GM12878 (cell line): ENCODE data around the gene NRXN3. TPM values are rescaled to one million over a fixed set of nuclear protein-coding genes. Genes with fewer than 3 reads are reported as not detected.

Experiments used
- ATAC-seq: fragments of 200-7000 bp; cut with Tn5 transposase; 3 replicates; pipeline ENCODE4 v1.9.1; 2020; ENCODE audit warnings: mild to moderate bottlenecking, moderate library complexity
- BruUV-seq: library from RNA; stranded (reverse); fragments of 400-500 nt; replicated peaks from 2 replicates; lab custom pipeline; 2021; lab: Mats Ljungman, UMichigan
- CTCF ChIA-PET: fragments of 300-600 bp; sonication (Branson Sonifier 250); formaldehyde crosslinking; extraction: SDS; loops from one replicate; lab custom pipeline; 2021; ENCODE audit warnings: inconsistent platforms; lab: Yijun Ruan, JAX
- POLR2A ChIA-PET: fragments of 350-600 bp; formaldehyde crosslinking; extraction: SDS; loops from one replicate; lab custom pipeline; 2021; ENCODE audit warnings: inconsistent platforms; lab: Charles Lee
- RAD21 ChIA-PET: fragments of 300-600 bp; sonication (Branson Sonifier 250); formaldehyde crosslinking; loops from one replicate; lab custom pipeline; 2023; ENCODE audit warnings: antibody characterized with exemption; ENCODE audit not compliant: unreplicated experiment; lab: Charles Lee
- SMC1A ChIA-PET: fragments of 300-600 bp; sonication (Branson Sonifier 250); formaldehyde crosslinking; loops from one replicate; lab custom pipeline; 2023; ENCODE audit not compliant: unreplicated experiment, uncharacterized antibody; lab: Charles Lee
- DNase-seq: peaks from one replicate; pipeline ENCODE4 v3.0.0-alpha.2; 2011; ENCODE audit warnings: low read depth, low spot score
- FAIRE-seq: peaks from 3 replicates; lab custom pipeline; 2011; peaks lifted over from hg19 to GRCh38; lab: Jason Lieb, UNC
- H2AFZ ChIP-seq: 2 replicates; pipeline ENCODE4 v1.6.0; 2011; ENCODE audit warnings: low read depth, low read length, control low read depth; ENCODE audit not compliant: control insufficient read depth
- H3K27ac ChIP-seq: 2 replicates; pipeline ENCODE4 v1.5.1; 2011; ENCODE audit warnings: control low read depth; ENCODE audit not compliant: control insufficient read depth, insufficient read depth
- H3K27me3 ChIP-seq, 2 experiments: replicated peaks in 1 of 2; 2 replicates each; pipeline versions ENCODE4 v1.6.0 to v1.6.1; 2011; ENCODE audit warnings: low read length in 1 of 2; ENCODE audit not compliant: control insufficient read depth in 2 of 2, insufficient read depth in 2 of 2
- H3K36me3 ChIP-seq, 2 experiments: 2 replicates each; pipeline ENCODE4 v1.5.1; 2011; ENCODE audit warnings: low read length in 1 of 2; ENCODE audit not compliant: control insufficient read depth in 2 of 2, insufficient read depth in 2 of 2
- H3K4me1 ChIP-seq: 2 replicates; pipeline ENCODE4 v1.6.1; 2011; ENCODE audit warnings: mild to moderate bottlenecking, low read length, moderate library complexity, mixed read lengths; ENCODE audit not compliant: control insufficient read depth, insufficient read depth
- H3K4me2 ChIP-seq: 2 replicates; pipeline ENCODE4 v1.6.0; 2011; ENCODE audit warnings: control low read depth; ENCODE audit not compliant: control insufficient read depth, insufficient read depth
- H3K4me3 ChIP-seq: fragments of 200-600 bp; sonication (generic); 2 replicates; pipeline ENCODE4 v1.5.1; 2016
- H3K79me2 ChIP-seq: 2 replicates; pipeline ENCODE4 v1.6.0; 2011; ENCODE audit warnings: low read length; ENCODE audit not compliant: control insufficient read depth, insufficient read depth
- H3K9ac ChIP-seq: 2 replicates; pipeline ENCODE4 v1.8.0; 2011; ENCODE audit warnings: low read length, control low read depth, mixed read lengths; ENCODE audit not compliant: control insufficient read depth, insufficient read depth
- H3K9me3 ChIP-seq: replicated peaks from 3 replicates; pipeline ENCODE4 v1.5.1; 2011; ENCODE audit warnings: mild to moderate bottlenecking, low read length; ENCODE audit not compliant: control insufficient read depth, insufficient read depth
- H4K20me1 ChIP-seq: 2 replicates; pipeline ENCODE4 v1.6.0; 2011; ENCODE audit not compliant: control insufficient read depth, insufficient read depth
- ETV6 ChIP-seq, 2 experiments: fragments of 450-650 bp in 1 of 2; IDR thresholded peaks in 1 of 2; conservative IDR thresholded peaks in 1 of 2; 2 replicates each; pipeline ENCODE4 v1.6.1; 2014; ENCODE audit warnings: antibody characterized with exemption in 1 of 2, borderline replicate concordance in 1 of 2, low read depth in 1 of 2, mild to moderate bottlenecking in 1 of 2, moderate library complexity in 1 of 2
- EZH2 ChIP-seq: IDR thresholded peaks from 2 replicates; pipeline ENCODE4 v1.6.1; 2012; ENCODE audit warnings: low read depth, mild to moderate bottlenecking, control low read depth, inconsistent platforms, low read length, borderline replicate concordance; ENCODE audit not compliant: control insufficient read depth
- FOS ChIP-seq: IDR thresholded peaks from 3 replicates; pipeline ENCODE4 v1.6.1; 2011; ENCODE audit warnings: borderline replicate concordance; ENCODE audit not compliant: insufficient read length; ENCODE audit errors: extremely low read depth
- FOXK2 ChIP-seq: fragments of 450-650 bp; IDR thresholded peaks from 2 replicates; pipeline ENCODE4 v1.6.1; 2017; ENCODE audit warnings: mild to moderate bottlenecking, moderate library complexity
- JUNB ChIP-seq: IDR thresholded peaks from 2 replicates; pipeline ENCODE4 v1.6.1; 2016; ENCODE audit warnings: antibody characterized with exemption, mild to moderate bottlenecking
- MAX ChIP-seq: IDR thresholded peaks from 2 replicates; pipeline ENCODE4 v1.6.1; 2012; ENCODE audit warnings: low read depth, low read length, improper control_type of control experiment
- SMC3 ChIP-seq: IDR thresholded peaks from 2 replicates; pipeline ENCODE4 v1.6.1; 2011; ENCODE audit warnings: low read length, improper control_type of control experiment, borderline replicate concordance
- SREBF2 ChIP-seq: IDR thresholded peaks from 2 replicates; pipeline ENCODE4 v1.6.1; 2012; ENCODE audit warnings: mild to moderate bottlenecking, low read length
- SUZ12 ChIP-seq: fragments of 200-600 bp; sonication (generic); IDR thresholded peaks from one replicate; pipeline ENCODE4 v1.6.1; 2018; ENCODE audit warnings: antibody characterized with exemption, mild to moderate bottlenecking; ENCODE audit not compliant: unreplicated experiment
- TBL1XR1 ChIP-seq: IDR thresholded peaks from 2 replicates; pipeline ENCODE4 v1.6.1; 2012; ENCODE audit warnings: low read depth, low read length, improper control_type of control experiment
- TCF7 ChIP-seq: IDR thresholded peaks from 2 replicates; pipeline ENCODE4 v1.6.1; 2014; ENCODE audit warnings: antibody characterized with exemption, borderline replicate concordance
- USF1 ChIP-seq: IDR thresholded peaks from 2 replicates; pipeline ENCODE4 v1.6.1; 2011; ENCODE audit warnings: borderline replicate concordance, low read depth, mild to moderate bottlenecking, moderate library complexity, mixed read lengths, low read length; ENCODE audit not compliant: insufficient read depth; ENCODE audit errors: extremely low read length
- YBX1 ChIP-seq: fragments of 450-650 bp; IDR thresholded peaks from 2 replicates; pipeline ENCODE4 v1.6.1; 2016; ENCODE audit warnings: antibody characterized with exemption
- ZNF24 ChIP-seq: fragments of 450-650 bp; IDR thresholded peaks from 2 replicates; pipeline ENCODE4 v1.6.1; 2017; ENCODE audit warnings: antibody characterized with exemption, mild to moderate bottlenecking
- ZNF384 ChIP-seq: IDR thresholded peaks from 2 replicates; pipeline ENCODE4 v1.6.1; 2012; ENCODE audit warnings: low read depth, mild to moderate bottlenecking, low read length, improper control_type of control experiment, borderline replicate concordance
- WGBS: methylation state at CpG from one replicate; pipeline ENCODE4 v1.1.6; 2016; ENCODE audit warnings: low lambda C conversion rate; ENCODE audit not compliant: insufficient replicate concordance, insufficient coverage; ENCODE audit errors: missing lambda C conversion rate; 5-methylcytosine and 5-hydroxymethylcytosine counted together
- in situ Hi-C: fragments of 300-500 bp; cut with MboI; formaldehyde crosslinking; loops from 9 replicates; pipeline ENCODE4 v1.14.3; 2018; ENCODE audit warnings: mixed read lengths
- intact Hi-C: fragments of 100-400 bp; cut with micrococcal nuclease; formaldehyde crosslinking; loops from one replicate; pipeline ENCODE4 v1.14.2; 2022; ENCODE audit not compliant: unreplicated experiment
- polyA plus RNA-seq, 11 experiments: library from polyadenylated mRNA; depleted of rRNA in 4 of 11; unstranded in 6 of 11; stranded (reverse) in 5 of 11; fragments of >200 nt; fragmentation: Nextera tagmentation in 4 of 11; fragmentation: Illumina TruSeq in 1 of 11; extraction: Ambion mirVana in 4 of 11; extraction: Trizol in 1 of 11; gene quantifications; 1 replicate in 1 of 11; 2 replicates in 10 of 11; pipeline versions ENCODE4 v1.2.1 to v1.2.3, GENCODE V29; 2011 to 2016; ENCODE audit warnings: inconsistent platforms in 2 of 11, missing spikeins in 2 of 11, low read depth in 1 of 11
- total RNA-seq, 4 experiments: library from RNA; depleted of rRNA in 3 of 4; stranded (reverse); fragments of >200 nt in 3 of 4; fragmentation: Illumina TruSeq in 1 of 4; extraction: Trizol in 1 of 4; gene quantifications; 2 replicates each; pipeline versions ENCODE4 v1.2.1 to v1.2.3, GENCODE V29; 2013 to 2021

Gene NRXN3
- total and polyA plus RNA-seq, 10 of the 15 experiments (the other 5 are each of a cell fraction or from before 2014, with no cell fraction given) = 0.52 to 3.3 (median 1.4) TPM

- ChIA-PET SMC1A (no interaction called here), RAD21 (no interaction called here), CTCF (no interaction called here), POLR2A (no interaction called here)
- Histone ChIP-seq H3K27ac (no peak overlapping the region), H3K4me2 (no peak overlapping the region), H2AFZ (no peak overlapping the region), H3K4me3 (no peak overlapping the region), H3K9me3 (no peaks in the 10 kb centered on the region), H4K20me1 (no peaks in the 10 kb centered on the region), H3K4me1 (no peaks in the 10 kb centered on the region), H3K9ac (no peak overlapping the region), H3K27me3 (no peaks in the 10 kb centered on the region), H3K79me2 (no peaks in the 10 kb centered on the region), H3K36me3 (no peaks in the 10 kb centered on the region)
- in situ Hi-C loops (no loop called here), intact Hi-C loops (no loop called here)
- FAIRE-seq (no peak), ATAC-seq (no peak), DNase-seq (no peak)
- no TSS peak for BruUV-seq
- no peak for TF ChIP-seq EZH2
- TF ChIP-seq SREBF2 = no peak
- TF ChIP-seq YBX1 = no peak
- no peak for TF ChIP-seq USF1
- no peak for TF ChIP-seq ZNF384
- TF ChIP-seq ZNF24 = no peak
- TF ChIP-seq ETV6 (conservative IDR thresholded peaks at IDR 0.05 in 1 of 2, IDR thresholded peaks at IDR 0.05 in 1 of 2; ENCODE audit: borderline replicate concordance in 1 of 2, low read depth in 1 of 2) = no peak
- TF ChIP-seq FOS = no peak
- no peak for TF ChIP-seq MAX
- no peak for TF ChIP-seq SUZ12
- no peak for TF ChIP-seq FOXK2
- no peak for TF ChIP-seq JUNB
- TF ChIP-seq TBL1XR1 = no peak
- TF ChIP-seq SMC3 = no peak
- no peak for TF ChIP-seq TCF7
- WGBS = 0% methylated on average over 2 of the region's 2 CpGs
Measured at GRCh38 chr14:79082883-79083282, 912.7 kb downstream of the NRXN3 start.
